Muscle of leg (tissue), 16 donors: ENCODE measurements around the gene SMIM20. TPM values are rescaled to one million over a fixed set of nuclear protein-coding genes. Genes with fewer than 3 reads are reported as not detected.
"Not testable (repeated sequence)": the region's sequence is repeated elsewhere in the genome, so short reads cannot be mapped to it uniquely, and the experiment has no call there.

Experiments
- DNase-seq: peaks from one replicate; pipeline ENCODE4 v3.0.0; 2013
- H3K27ac ChIP-seq: one replicate; pipeline ENCODE4 v1.5.1; 2013; ENCODE audit warnings: mild to moderate bottlenecking, low read length, control low read depth
- H3K27me3 ChIP-seq: one replicate; pipeline ENCODE4 v1.6.1; 2013; ENCODE audit warnings: low read length; ENCODE audit not compliant: control insufficient read depth, insufficient read depth
- H3K36me3 ChIP-seq: one replicate; pipeline ENCODE4 v1.6.1; 2013; ENCODE audit warnings: low read length; ENCODE audit not compliant: control insufficient read depth, insufficient read depth
- H3K4me1 ChIP-seq: one replicate; pipeline ENCODE4 v1.6.1; 2013; ENCODE audit warnings: low read length; ENCODE audit not compliant: control insufficient read depth, insufficient read depth
- H3K4me3 ChIP-seq: one replicate; pipeline ENCODE4 v1.5.1; 2013; ENCODE audit warnings: low read length, control low read depth
- H3K9me3 ChIP-seq: replicated peaks from 2 replicates; pipeline ENCODE4 v1.6.1; 2013; ENCODE audit warnings: low read depth, low read length; ENCODE audit not compliant: control insufficient read depth
- WGBS: methylation state at CpG from one replicate; pipeline ENCODE4 v1.1.5; 2013; ENCODE audit warnings: missing lambda C conversion rate; ENCODE audit not compliant: insufficient coverage; 5-methylcytosine and 5-hydroxymethylcytosine counted together
- long read RNA-seq, 11 donors: transcript quantifications; one replicate each; lab custom pipeline, GENCODE V29; 2026
- polyA plus RNA-seq, 8 donors: library from polyadenylated mRNA; unstranded; fragments of 120-200 nt; gene quantifications; one replicate each; pipeline versions ENCODE4 v1.2.1 to v1.2.3, GENCODE V29; 2013; ENCODE audit warnings: inconsistent platforms in 1 of 8, low replicate concordance in 1 of 8; ENCODE audit not compliant: insufficient read length in 8 of 8, insufficient read depth in 1 of 8
- total RNA-seq: library from RNA; stranded (reverse); fragments of 120-200 nt; gene quantifications from one replicate; pipeline ENCODE4 v1.2.4, GENCODE V29; 2013

The SMIM20 gene
- total RNA-seq (52.6 TPM), polyA plus RNA-seq (10 to 100 TPM; 34.8 to 47.6 (median 43.2) TPM)
- long read RNA-seq, donor 1, transcript SMIM20-201 (3 exons, 935 nt), result major isoform, 11 of 12 reads
- long read RNA-seq, donor 1, partial matches to known transcripts, result 0 of 12 reads
- long read RNA-seq, donor 1, other reads (novel, unspliced or antisense), result 0 of 12 reads
- long read RNA-seq, donor 2, partial matches to known transcripts, result 0 of 4 reads
- long read RNA-seq, donor 2, other reads (novel, unspliced or antisense), result 0 of 4 reads
- long read RNA-seq, donor 3, transcript SMIM20-201 (3 exons, 935 nt), result major isoform, 34 of 37 reads
- long read RNA-seq, donor 3, partial matches to known transcripts, result 0 of 37 reads
- long read RNA-seq, donor 3, other reads (novel, unspliced or antisense), result 0 of 37 reads
- long read RNA-seq, donor 4, transcript SMIM20-201 (3 exons, 935 nt), result major isoform, 22 of 24 reads
- long read RNA-seq, donor 4, partial matches to known transcripts, result 0 of 24 reads
- long read RNA-seq, donor 4, other reads (novel, unspliced or antisense), result 0 of 24 reads
- long read RNA-seq, donor 5, transcript SMIM20-201 (3 exons, 935 nt), result major isoform, 54 of 70 reads
- long read RNA-seq, donor 5, partial matches to known transcripts, result 14 of 70 reads
- long read RNA-seq, donor 5, other reads (novel, unspliced or antisense), result 0 of 70 reads
- long read RNA-seq, donor 6, transcript SMIM20-201 (3 exons, 935 nt), result major isoform, 69 of 89 reads
- long read RNA-seq, donor 6, partial matches to known transcripts, result 19 of 89 reads
- long read RNA-seq, donor 6, other reads (novel, unspliced or antisense), result 0 of 89 reads
- long read RNA-seq, donor 7, transcript SMIM20-201 (3 exons, 935 nt), result major isoform, 43 of 44 reads
- long read RNA-seq, donor 7, partial matches to known transcripts, result 0 of 44 reads
- long read RNA-seq, donor 7, other reads (novel, unspliced or antisense), result 0 of 44 reads
- long read RNA-seq, donor 8, transcript SMIM20-201 (3 exons, 935 nt), result major isoform, 30 of 45 reads
- long read RNA-seq, donor 8, partial matches to known transcripts, result 15 of 45 reads
- long read RNA-seq, donor 8, other reads (novel, unspliced or antisense), result 0 of 45 reads
- long read RNA-seq, donor 9, transcript SMIM20-201 (3 exons, 935 nt), result major isoform, 32 of 32 reads
- long read RNA-seq, donor 9, partial matches to known transcripts, result 0 of 32 reads
- long read RNA-seq, donor 9, other reads (novel, unspliced or antisense), result 0 of 32 reads
- long read RNA-seq, donor 10, transcript SMIM20-201 (3 exons, 935 nt), result major isoform, 46 of 67 reads
- long read RNA-seq, donor 10, partial matches to known transcripts, result 17 of 67 reads
- long read RNA-seq, donor 10, other reads (novel, unspliced or antisense), result 0 of 67 reads
- long read RNA-seq, donor 11, transcript SMIM20-201 (3 exons, 935 nt), result major isoform, 25 of 25 reads
- long read RNA-seq, donor 11, partial matches to known transcripts, result 0 of 25 reads
- long read RNA-seq, donor 11, other reads (novel, unspliced or antisense), result 0 of 25 reads

- no peaks in the 10 kb centered on the region for H3K27me3 ChIP-seq
- peak; percentile 93 for DNase-seq
- peaks cover 5% of the 10 kb centered on the region for H3K36me3 ChIP-seq
- peak within 1 kb of the TSS; percentile 90 for H3K27ac ChIP-seq
- peak within 1 kb of the TSS; percentile 89 for H3K4me3 ChIP-seq
- peaks cover 26% of the 10 kb centered on the region for H3K4me1 ChIP-seq
- WGBS, result 1% methylated on average over 23 of the region's 57 CpGs
- H3K9me3 ChIP-seq, result no peaks in the 10 kb centered on the region
Observed at GRCh38 chr4:25913851-25914669, at the start of gene SMIM20. TSS of gene SMIM20 (plus strand) at chr4:25914220. CDS start at chr4:25914314, 94 bp downstream.

- Histone ChIP-seq H3K4me3 (no peak overlapping the region), H3K27me3 (peaks cover 5% of the 10 kb centered on the region), H3K27ac (no peak overlapping the region), H3K9me3 (no peaks in the 10 kb centered on the region), H3K36me3 (no peaks in the 10 kb centered on the region), H3K4me1 (peaks cover 12% of the 10 kb centered on the region)
- DNase-seq, result no peak
- no CpG with 5 or more reads among the region's 4 CpGs for WGBS
Observed at GRCh38 chr4:25865586-25865985, 48.4 kb upstream of the SMIM20 start.

GRCh38 chr4:25866401-25866800 lies 47.6 kb upstream of the SMIM20 start:
- WGBS, result no CpG with 5 or more reads among the region's 4 CpGs
- H3K4me1 ChIP-seq, result peaks cover 12% of the 10 kb centered on the region
- not testable (repeated sequence) for H3K9me3 ChIP-seq, H3K27me3 ChIP-seq, H3K36me3 ChIP-seq, DNase-seq, H3K4me3 ChIP-seq, H3K27ac ChIP-seq

- peak overlapping the region; percentile 31 for H3K27ac ChIP-seq
- H3K36me3 ChIP-seq, result no peaks in the 10 kb centered on the region
- H3K4me3 ChIP-seq, result no peak overlapping the region
- WGBS, result 48% methylated on average over 4 of the region's 6 CpGs
- H3K4me1 ChIP-seq, result peaks cover 10% of the 10 kb centered on the region
- H3K27me3 ChIP-seq, result peaks cover 5% of the 10 kb centered on the region
- no peaks in the 10 kb centered on the region for H3K9me3 ChIP-seq
- DNase-seq, result peak; percentile 18
Observed at GRCh38 chr4:25867781-25868294, 46.2 kb upstream of the SMIM20 start.

- no peaks in the 10 kb centered on the region for H3K36me3 ChIP-seq
- no peak for DNase-seq
- H3K27ac ChIP-seq, result no peak overlapping the region
- no peaks in the 10 kb centered on the region for H3K27me3 ChIP-seq
- WGBS, result 67% methylated on average over 1 of the region's 2 CpGs
- no peaks in the 10 kb centered on the region for H3K4me1 ChIP-seq
- H3K4me3 ChIP-seq, result no peak overlapping the region
- H3K9me3 ChIP-seq, result no peaks in the 10 kb centered on the region
Observed at GRCh38 chr4:25870081-25870480, 43.9 kb upstream of the SMIM20 start.

GRCh38 chr4:25872851-25873631 lies 41.0 kb upstream of the SMIM20 start:
- H3K27me3 ChIP-seq, result no peaks in the 10 kb centered on the region
- no peak overlapping the region for H3K4me3 ChIP-seq
- H3K36me3 ChIP-seq, result no peaks in the 10 kb centered on the region
- H3K4me1 ChIP-seq, result no peaks in the 10 kb centered on the region
- H3K27ac ChIP-seq, result no peak overlapping the region
- DNase-seq, result no peak
- no peaks in the 10 kb centered on the region for H3K9me3 ChIP-seq
- 74% methylated on average over 6 of the region's 13 CpGs for WGBS

GRCh38 chr4:25873632-25874129 lies 40.3 kb upstream of the SMIM20 start:
- H3K27me3 ChIP-seq, result no peaks in the 10 kb centered on the region
- WGBS, result 92% methylated on average over 2 of the region's 7 CpGs
- no peaks in the 10 kb centered on the region for H3K9me3 ChIP-seq
- no peak overlapping the region for H3K4me3 ChIP-seq
- no peaks in the 10 kb centered on the region for H3K36me3 ChIP-seq
- no peak for DNase-seq
- H3K27ac ChIP-seq, result no peak overlapping the region
- H3K4me1 ChIP-seq, result no peaks in the 10 kb centered on the region

GRCh38 chr4:25874655-25875054 lies 39.4 kb upstream of the SMIM20 start:
- no peaks in the 10 kb centered on the region for H3K9me3 ChIP-seq
- no peaks in the 10 kb centered on the region for H3K36me3 ChIP-seq
- H3K27ac ChIP-seq, result no peak overlapping the region
- H3K4me3 ChIP-seq, result no peak overlapping the region
- WGBS, result no CpG with 5 or more reads among the region's 3 CpGs
- H3K4me1 ChIP-seq, result no peaks in the 10 kb centered on the region
- no peak for DNase-seq
- no peaks in the 10 kb centered on the region for H3K27me3 ChIP-seq
